ENCODE data around the gene BOLA3. TPM values are rescaled to one million over a fixed set of nuclear protein-coding genes. Genes with fewer than 3 reads are reported as not detected.

The BOLA3 gene
- total RNA-seq, 1 donor from 2014 or later = 27.4 TPM

- Mint-ChIP-seq H3K9me3 (ENCODE audit: low read depth) (no peaks in the 10 kb centered on the region), H3K4me3 (ENCODE audit: unreplicated experiment) (no peak overlapping the region), H3K4me1 (ENCODE audit: low read depth) (peaks cover 10% of the 10 kb centered on the region), H3K27ac (ENCODE audit: unreplicated experiment) (no peak overlapping the region), H3K27me3 (ENCODE audit: low read depth) (no peaks in the 10 kb centered on the region), H3K36me3 (ENCODE audit: low read depth) (peaks cover 32% of the 10 kb centered on the region)
- no peak for TF ChIP-seq CTCF (IDR thresholded peaks at IDR 0.05)
- no peak for DNase-seq (ENCODE audit: low spot score)
Observed at GRCh38 chr2:74086021-74086420, 61.7 kb downstream of the BOLA3 start.

Other genes starting within 250 kb of the BOLA3 start
- 58.1 to 60.8 TPM (median 58.9 TPM) in 3 replicates for gene DGUOK, start 221.0 kb downstream of the BOLA3 start, total RNA-seq
- 13.1 to 32.2 TPM (median 31.8 TPM) in 3 replicates for gene TET3, start 163.0 kb downstream of the BOLA3 start, total RNA-seq
- gene MOB1A, start 31.0 kb upstream of the BOLA3 start, total RNA-seq = 78.3 to 96.1 TPM (median 81.0 TPM) in 3 replicates
- gene MTHFD2, start 50.7 kb upstream of the BOLA3 start, total RNA-seq = 74.0 to 366 TPM (median 363 TPM) in 3 replicates
- 0.65 to 2.2 TPM (median 1.2 TPM) in 3 replicates for gene SLC4A5, start 195.5 kb upstream of the BOLA3 start, total RNA-seq
- gene DCTN1, start 232.4 kb upstream of the BOLA3 start, total RNA-seq = 157 to 167 TPM (median 161 TPM) in 3 replicates